Heart right ventricle (tissue), 16 donors: ENCODE data around the gene MTFMT. TPM values are rescaled to one million over a fixed set of nuclear protein-coding genes. Genes with fewer than 3 reads are reported as not detected.
A peak's percentile ranks its signal among the peaks of the same experiment; 100 is the strongest.

Source experiments
- ATAC-seq, 8 donors: fragments of 200-7000 bp; cut with Tn5 transposase; one replicate each; pipeline ENCODE4 v1.9.1; 2020; ENCODE audit warnings: mild to moderate bottlenecking in 8 of 8, moderate library complexity in 8 of 8, moderate number of reproducible peaks in 1 of 8
- DNase-seq, 2 donors: peaks; one replicate each; pipeline ENCODE4 v3.0.0-alpha.2; 2020
- H3K27ac ChIP-seq, 10 donors: fragments of 200-600 bp; sonication (generic) in 2 of 10; one replicate each; pipeline versions ENCODE4 v1.5.0 to v1.8.0; 2020 to 2022; ENCODE audit warnings: mild to moderate bottlenecking in 3 of 10
- H3K27me3 ChIP-seq, 7 donors: fragments of 200-600 bp; one replicate each; pipeline ENCODE4 v1.8.0; 2021 to 2022; ENCODE audit warnings: mild to moderate bottlenecking in 2 of 7
- H3K36me3 ChIP-seq, 9 donors: fragments of 200-600 bp; sonication (generic) in 1 of 9; one replicate each; pipeline versions ENCODE4 v1.5.0 to v1.8.0; 2020 to 2022; ENCODE audit warnings: mild to moderate bottlenecking in 2 of 9
- H3K4me1 ChIP-seq, 9 donors: fragments of 200-600 bp; sonication (generic) in 1 of 9; one replicate each; pipeline versions ENCODE4 v1.5.0 to v1.8.0; 2020 to 2022; ENCODE audit warnings: mild to moderate bottlenecking in 4 of 9
- H3K4me3 ChIP-seq, 10 donors: fragments of 200-600 bp; sonication (generic) in 2 of 10; one replicate each; pipeline versions ENCODE4 v1.5.0 to v1.8.0; 2020 to 2022; ENCODE audit warnings: mild to moderate bottlenecking in 7 of 10, moderate library complexity in 2 of 10
- H3K9me3 ChIP-seq, 11 donors: fragments of 200-600 bp in 10 of 11; sonication (generic) in 2 of 11; one replicate each; pipeline versions ENCODE4 v1.5.0 to v1.8.0; 2013 to 2022; ENCODE audit warnings: mild to moderate bottlenecking in 2 of 11, control low read depth in 1 of 11, moderate library complexity in 1 of 11
- WGBS, 2 donors: extraction: QIAGEN DNeasy Blood & Tissue Kit; methylation state at CpG; one replicate each; pipeline ENCODE4 v1.1.7; 2013; ENCODE audit warnings: inconsistent platforms in 1 of 2; 5-methylcytosine and 5-hydroxymethylcytosine counted together
- intact Hi-C, 10 donors: fragments of 100-400 bp; cut with DNase I; formaldehyde crosslinking; loops; one replicate each; pipeline versions ENCODE4 v1.11.1 to v1.14.2; 2022
- polyA plus RNA-seq, 2 donors: library from polyadenylated mRNA; stranded (reverse); fragments of 200-250 nt; gene quantifications; one replicate each; pipeline ENCODE4 v1.2.3, GENCODE V29; 2013
- total RNA-seq, 10 donors: library from RNA; stranded (reverse); fragmentation: NEBNext Ultra II Directional in 3 of 10; extraction: Animal tissue kit (Norgen Biotek cat#: 25700) in 3 of 10; gene quantifications; one replicate each; pipeline versions ENCODE4 v1.2.1 to v1.2.4, GENCODE V29; 2021 to 2023
- TF ChIP-seq, protein P1 (sequence below), 9 donors: fragments of 200-600 bp; sonication (generic) in 2 of 9; IDR thresholded peaks; one replicate each; pipeline versions ENCODE4 v1.5.0 to v1.8.0; 2021 to 2022; ENCODE audit warnings: antibody characterized with exemption in 9 of 9, mild to moderate bottlenecking in 5 of 9, moderate library complexity in 1 of 9
- donor health status: Arrhythmogenic right ventricular cardiomyopathy.
- donor health status: ischemic (EF 13 %, LVEDD 7.1; RV severe dilation, severe dysfunction).
- donor health status: healthy with polysubstance abuse.
- donor health status: DM: no; HTN: yes; CAD: no.
- donor health status: DM: no; HTN: no; CAD: no.
- donor health status: ischemic (EF 25% LVEDD 6.9; RV normal size, moderate dysfunction).
- donor health status: ischemic (EF 25% LVEDD 5.7; RV mildly dilated, moderate dysfunction).
- donor health status: healthy.
- donor health status: DM: yes; HTN: yes; CAD: no.
- donor health status: Ischemic cardiomyopathy.
- donor health status: ischemic (EF 35%, LVEDD 5.7; RV mildly dilated, moderate dysfunction).
- donor health status: nonischemic (EF 11% LVEDD 7.7; RV severe dilation, severe dysfunction).
- donor health status: DM: yes; HTN: yes; CAD: no.
- donor health status: PGD.
- donor health status: ischemic (EF 29% LVEDD 5.4; RV normal size, mild dysfunction).
- donor health status: nonischemic (EF 23%, LVEDD 6.1; RV moderate dilation, normal function).

Gene MTFMT
- total and polyA plus RNA-seq, 12 donors, result 5.5 to 21.9 (median 18.2) TPM

DNA sequence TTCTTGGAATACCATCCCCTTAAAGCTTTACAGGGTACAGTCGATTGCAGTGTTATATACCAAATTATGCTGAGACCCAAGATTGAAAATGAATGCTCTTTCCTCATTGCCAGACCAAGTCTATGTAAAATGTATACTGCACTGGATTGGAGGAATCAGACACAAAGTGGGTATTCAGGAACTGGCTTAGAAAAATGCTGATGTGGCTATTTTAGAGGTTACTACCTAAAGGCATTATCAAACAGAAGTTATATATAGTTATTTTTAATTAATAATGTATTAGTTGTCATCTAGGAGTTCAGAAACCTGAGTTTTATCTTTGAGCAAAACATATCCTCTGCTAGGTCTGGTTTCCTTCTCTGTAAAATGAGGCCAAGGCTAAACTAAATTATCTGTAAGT lies 36.1 kb downstream of the MTFMT start:
- 61 to 79% methylated on average over 1 of the region's 1 CpG for WGBS, 2 donors
- intact Hi-C loops, result no loop called here

DNA sequence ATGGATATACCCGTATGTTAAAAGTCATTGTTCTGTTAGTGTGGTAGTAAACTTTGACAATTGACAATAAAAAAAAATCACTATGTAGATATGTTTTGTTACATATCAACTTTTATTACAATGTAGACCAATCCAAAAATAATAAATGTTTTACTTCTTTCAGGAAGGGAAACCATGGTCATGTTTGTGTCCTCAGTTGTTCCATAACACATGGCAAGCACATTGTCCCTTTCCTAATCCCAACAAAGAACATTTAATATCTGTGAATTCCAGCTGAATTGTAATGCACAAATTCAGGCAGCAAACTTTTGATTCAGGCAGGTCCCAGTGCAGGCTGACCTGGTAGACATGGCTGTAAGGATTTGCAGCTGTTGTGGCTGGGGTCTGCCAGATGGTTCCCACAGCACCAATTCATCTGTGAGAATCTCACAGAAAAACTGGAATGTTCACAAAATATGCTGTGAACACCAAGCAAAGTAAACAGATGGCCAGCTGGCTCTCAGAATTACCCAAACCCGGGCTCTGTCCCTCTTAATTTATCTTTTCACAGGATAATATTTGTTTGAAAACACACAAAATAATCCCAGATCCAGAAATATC lies 37.8 kb downstream of the MTFMT start:
- WGBS, 2 donors, result 71 to 74% methylated on average over 2 of the region's 2 CpGs

More for the DNA sequence above, 36.1 kb downstream of the MTFMT start:
- no peak overlapping the region for H3K4me3 ChIP-seq
- no peaks in the 10 kb centered on the region for H3K9me3 ChIP-seq
- ATAC-seq (no peak), DNase-seq (no peak)
- no peak overlapping the region for H3K27ac ChIP-seq
- H3K27me3 ChIP-seq, result no peaks in the 10 kb centered on the region
- TF ChIP-seq, protein P1, sequence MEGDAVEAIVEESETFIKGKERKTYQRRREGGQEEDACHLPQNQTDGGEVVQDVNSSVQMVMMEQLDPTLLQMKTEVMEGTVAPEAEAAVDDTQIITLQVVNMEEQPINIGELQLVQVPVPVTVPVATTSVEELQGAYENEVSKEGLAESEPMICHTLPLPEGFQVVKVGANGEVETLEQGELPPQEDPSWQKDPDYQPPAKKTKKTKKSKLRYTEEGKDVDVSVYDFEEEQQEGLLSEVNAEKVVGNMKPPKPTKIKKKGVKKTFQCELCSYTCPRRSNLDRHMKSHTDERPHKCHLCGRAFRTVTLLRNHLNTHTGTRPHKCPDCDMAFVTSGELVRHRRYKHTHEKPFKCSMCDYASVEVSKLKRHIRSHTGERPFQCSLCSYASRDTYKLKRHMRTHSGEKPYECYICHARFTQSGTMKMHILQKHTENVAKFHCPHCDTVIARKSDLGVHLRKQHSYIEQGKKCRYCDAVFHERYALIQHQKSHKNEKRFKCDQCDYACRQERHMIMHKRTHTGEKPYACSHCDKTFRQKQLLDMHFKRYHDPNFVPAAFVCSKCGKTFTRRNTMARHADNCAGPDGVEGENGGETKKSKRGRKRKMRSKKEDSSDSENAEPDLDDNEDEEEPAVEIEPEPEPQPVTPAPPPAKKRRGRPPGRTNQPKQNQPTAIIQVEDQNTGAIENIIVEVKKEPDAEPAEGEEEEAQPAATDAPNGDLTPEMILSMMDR (IDR thresholded peaks at IDR 0.05), result no peak
- no peaks in the 10 kb centered on the region for H3K36me3 ChIP-seq
- peaks cover 0 to 13% (median 8%) of the 10 kb centered on the region in 9 donors for H3K4me1 ChIP-seq

DNA sequence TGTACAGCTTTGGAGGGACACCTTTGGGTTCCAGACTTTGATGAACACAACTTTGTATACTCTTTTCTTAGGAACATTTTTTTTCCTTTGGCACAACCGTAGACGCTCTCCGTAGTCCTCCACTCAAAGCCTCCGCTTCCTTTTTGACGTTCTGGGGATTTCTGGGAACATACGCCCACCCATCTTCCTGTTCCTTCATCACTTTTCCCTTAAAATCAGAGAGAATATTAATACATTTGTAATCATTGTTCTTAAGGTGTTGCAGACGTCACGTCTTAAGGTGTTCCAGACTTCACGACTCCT lies 39.3 kb downstream of the MTFMT start:
- peak overlapping the region; percentile 14 to 97 (median 93) for H3K27ac ChIP-seq
- H3K4me1 ChIP-seq, result peaks cover 0 to 43% (median 21%) of the 10 kb centered on the region in 9 donors
- 4 to 6% methylated on average over 9 of the region's 9 CpGs for WGBS, 2 donors
- no peaks in the 10 kb centered on the region for H3K27me3 ChIP-seq
- TF ChIP-seq, protein P1 (IDR thresholded peaks at IDR 0.05), result no peak
- H3K9me3 ChIP-seq, result no peaks in the 10 kb centered on the region
- H3K36me3 ChIP-seq, result no peaks in the 10 kb centered on the region
- intact Hi-C loops, result no loop called here
- ATAC-seq (peak in 4 of 8 donors; percentile 1 to 47 (median 45)), DNase-seq (no peak)
- H3K4me3 ChIP-seq, result peak overlapping the region; percentile 81 to 99 (median 95)

More for the DNA sequence above, 37.8 kb downstream of the MTFMT start:
- TF ChIP-seq, protein P1 (IDR thresholded peaks at IDR 0.05), result no peak
- Histone ChIP-seq H3K27me3 (no peaks in the 10 kb centered on the region), H3K4me1 (peaks cover 0 to 28% (median 14%) of the 10 kb centered on the region in 9 donors), H3K4me3 (no peak overlapping the region), H3K36me3 (no peaks in the 10 kb centered on the region), H3K27ac (peak overlapping the region in 3 of 10 donors; percentile 26 to 95 (median 93)), H3K9me3 (no peaks in the 10 kb centered on the region)
- DNase-seq (peak in 1 of 2 donors; percentile 40), ATAC-seq (peak in 1 of 8 donors; percentile 22)
- intact Hi-C loops, result no loop called here

DNA sequence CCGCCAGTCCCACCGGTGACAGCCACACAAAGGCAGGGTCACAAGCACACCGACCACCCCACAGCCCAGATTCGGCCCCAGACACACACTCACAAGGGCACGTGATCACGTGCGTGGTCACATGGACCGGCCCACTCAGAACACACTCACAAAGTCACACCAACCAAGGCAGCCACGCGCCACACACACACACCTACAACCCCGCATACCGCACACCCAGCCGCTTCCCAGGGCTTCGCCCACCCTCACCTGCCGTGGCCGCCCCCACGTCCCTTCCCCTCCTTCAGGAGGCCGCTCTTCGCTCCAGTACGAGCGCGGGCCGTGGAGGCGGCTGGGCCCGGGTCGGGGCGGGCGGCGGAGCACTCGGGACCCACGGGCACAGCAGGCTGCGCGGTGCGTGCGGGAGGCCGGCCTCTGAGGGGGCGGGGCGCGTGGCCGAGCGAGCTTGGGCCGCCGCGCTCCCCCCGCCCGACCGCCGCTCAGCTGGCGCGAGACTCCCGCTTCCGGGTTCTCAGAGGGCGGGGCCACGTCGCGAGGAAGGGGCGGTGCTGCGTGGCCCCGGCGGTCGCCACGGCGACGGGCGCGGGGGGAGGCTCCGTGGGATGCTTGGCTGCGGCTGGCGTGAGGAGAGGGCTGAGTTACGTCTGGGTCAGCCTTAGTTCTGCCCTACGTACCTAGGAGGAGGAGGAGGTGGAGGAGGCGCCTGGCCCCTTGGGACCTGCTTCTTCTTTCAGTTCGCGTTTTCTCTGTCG lies 39.8 kb downstream of the MTFMT start, which contains the start of gene SPG21:
Gene SPG21 (minus strand): TSS at position 499 of the 752 bp plus-strand sequence. CDS start 6,345 bp downstream, outside the sequence.
- H3K27me3 ChIP-seq, result no peaks in the 10 kb centered on the region
- peaks cover 0 to 48% (median 21%) of the 10 kb centered on the region in 9 donors for H3K4me1 ChIP-seq
- TF ChIP-seq, protein P1 (IDR thresholded peaks at IDR 0.05), result no peak
- intact Hi-C loops, result loop anchor here in 2 of 10 donors (5.0 to 10.0 kb wide), 2 partner anchors 38 to 145 kb away; partner anchors contain the start of genes MTFMT (in 1 of the 2) and PLEKHO2 (in 1 of the 2)
- peak; percentile 94 to 95 for DNase-seq
- H3K36me3 ChIP-seq, result no peaks in the 10 kb centered on the region
- peak within 1 kb of the TSS; percentile 81 to 97 (median 93) for H3K27ac ChIP-seq
- peak; percentile 96 to 97 (median 96) for ATAC-seq
- H3K4me3 ChIP-seq, result peak within 1 kb of the TSS; percentile 81 to 99 (median 95)
- 0 to 1% methylated on average over 68 to 75 of the region's 75 CpGs for WGBS, 2 donors
- H3K9me3 ChIP-seq, result no peaks in the 10 kb centered on the region
